ENCODE data around the gene CLEC2D. TPM values are rescaled to one million over a fixed set of nuclear protein-coding genes. Genes with fewer than 3 reads are reported as not detected.

CLEC2D gene
- total RNA-seq, 6 donors from 2014 or later = 7.0 to 34.8 (median 12.2) TPM

DNA sequence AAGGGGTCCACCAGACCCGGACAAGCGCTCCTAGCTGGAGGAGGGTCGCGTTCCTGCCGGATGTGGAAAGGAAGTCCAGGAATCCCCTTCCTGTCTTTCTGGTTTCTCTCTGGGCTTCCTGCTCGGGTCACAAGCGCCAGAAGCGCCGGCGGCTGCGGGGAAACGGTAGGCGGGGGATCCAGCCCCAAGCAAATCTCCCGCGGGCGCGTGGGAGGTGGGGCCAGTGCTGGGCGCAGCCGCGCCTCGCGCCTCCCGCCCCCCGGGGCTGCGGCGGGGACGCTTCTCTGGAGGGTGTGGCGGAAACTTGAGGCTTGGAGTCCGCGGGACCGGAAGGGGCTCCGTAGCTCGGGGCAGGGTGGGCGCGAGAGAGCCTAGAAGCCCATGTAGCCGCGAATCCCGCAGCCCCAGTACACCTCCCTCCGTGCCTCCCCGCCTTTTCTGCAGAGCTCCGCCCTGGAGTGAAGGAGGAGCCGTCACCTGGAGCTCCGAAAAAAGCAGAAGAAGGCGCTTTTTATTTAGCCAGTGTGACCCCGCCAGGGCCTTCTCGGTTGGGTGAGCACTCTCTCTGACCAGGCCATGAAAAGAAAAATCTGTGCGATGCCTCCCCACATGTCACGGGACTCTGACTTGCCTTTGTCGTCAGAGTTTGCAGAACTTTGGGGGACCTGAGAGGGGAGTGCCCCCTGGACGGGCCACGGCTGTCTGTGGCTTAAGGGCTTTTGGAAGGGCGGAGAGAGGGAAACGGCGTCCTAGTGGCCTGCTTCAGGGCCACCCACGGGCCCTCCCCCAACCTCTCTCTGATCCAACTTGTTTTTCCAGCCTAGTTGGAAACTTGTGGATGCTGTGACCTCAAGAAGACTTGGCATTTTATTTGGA lies 21.4 kb upstream of the CLEC2D start:
- ATAC-seq (ENCODE audit: low FRiP score in 2 of 2) (peak; percentile 95 to 96), DNase-seq (peak; percentile 88 to 95)
- Histone ChIP-seq H3K27me3 (no peaks in the 10 kb centered on the region), H3K9me3 (no peaks in the 10 kb centered on the region), H3K4me1 (peaks cover 10 to 44% (median 22%) of the 10 kb centered on the region in 4 donors), H3K27ac (peak overlapping the region; percentile 87 to 94 (median 90)), H3K4me3 (peak overlapping the region; percentile 49 to 77 (median 58)), H3K36me3 (no peaks in the 10 kb centered on the region)
- peak in 3 of 4 donors; percentile 35 to 89 (median 64) for TF ChIP-seq POLR2A (IDR thresholded peaks at IDR 0.05)
- TF ChIP-seq, protein P1, sequence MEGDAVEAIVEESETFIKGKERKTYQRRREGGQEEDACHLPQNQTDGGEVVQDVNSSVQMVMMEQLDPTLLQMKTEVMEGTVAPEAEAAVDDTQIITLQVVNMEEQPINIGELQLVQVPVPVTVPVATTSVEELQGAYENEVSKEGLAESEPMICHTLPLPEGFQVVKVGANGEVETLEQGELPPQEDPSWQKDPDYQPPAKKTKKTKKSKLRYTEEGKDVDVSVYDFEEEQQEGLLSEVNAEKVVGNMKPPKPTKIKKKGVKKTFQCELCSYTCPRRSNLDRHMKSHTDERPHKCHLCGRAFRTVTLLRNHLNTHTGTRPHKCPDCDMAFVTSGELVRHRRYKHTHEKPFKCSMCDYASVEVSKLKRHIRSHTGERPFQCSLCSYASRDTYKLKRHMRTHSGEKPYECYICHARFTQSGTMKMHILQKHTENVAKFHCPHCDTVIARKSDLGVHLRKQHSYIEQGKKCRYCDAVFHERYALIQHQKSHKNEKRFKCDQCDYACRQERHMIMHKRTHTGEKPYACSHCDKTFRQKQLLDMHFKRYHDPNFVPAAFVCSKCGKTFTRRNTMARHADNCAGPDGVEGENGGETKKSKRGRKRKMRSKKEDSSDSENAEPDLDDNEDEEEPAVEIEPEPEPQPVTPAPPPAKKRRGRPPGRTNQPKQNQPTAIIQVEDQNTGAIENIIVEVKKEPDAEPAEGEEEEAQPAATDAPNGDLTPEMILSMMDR (IDR thresholded peaks at IDR 0.05) = peak in 2 of 6 experiments; percentile 4 to 20
- TF ChIP-seq EP300 (IDR thresholded peaks at IDR 0.05) = no peak
- TF ChIP-seq POLR2AphosphoS5 (IDR thresholded peaks at IDR 0.05) = peak; percentile 27 to 64
- WGBS, 2 donors = 0 to 1% methylated on average over 15 to 37 of the region's 55 CpGs

DNA sequence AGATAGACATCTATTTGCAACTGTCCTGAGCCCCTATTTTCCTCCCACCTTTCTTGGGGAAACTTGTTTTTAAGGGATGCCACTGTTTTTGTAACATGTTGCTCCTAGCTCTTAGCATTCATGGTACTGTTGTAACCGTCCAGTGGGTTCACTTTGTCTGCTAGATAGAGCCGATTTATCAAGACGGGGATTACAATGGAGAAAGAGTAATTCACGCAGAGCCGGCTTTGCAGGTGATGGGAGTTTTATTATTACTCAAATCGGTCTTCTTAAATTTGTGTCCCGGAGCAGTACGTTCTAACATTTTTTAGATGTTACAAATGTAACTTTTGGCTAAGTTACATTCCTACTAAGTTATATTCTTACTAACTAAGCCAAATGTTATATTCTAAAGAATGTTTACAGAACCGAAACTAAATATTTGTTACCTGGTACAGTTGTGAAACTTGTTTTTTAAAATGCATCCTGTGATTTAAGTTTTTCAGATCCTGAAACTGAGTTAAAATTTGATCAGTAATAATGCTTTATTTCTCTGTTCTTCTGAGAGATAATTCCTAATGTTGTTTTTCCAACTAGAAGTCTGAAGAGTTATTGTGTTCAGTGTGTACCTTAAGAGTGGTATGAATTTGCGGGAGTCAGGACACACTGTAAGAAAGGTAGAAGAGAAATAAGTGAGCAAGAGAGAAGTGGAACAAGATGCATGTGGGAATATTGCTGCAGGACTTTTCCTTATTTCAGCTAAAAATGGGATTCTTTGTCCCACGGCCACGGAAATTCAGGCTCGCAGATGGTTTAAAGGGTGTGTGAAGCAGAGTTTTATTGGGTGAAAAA lies 20.6 kb upstream of the CLEC2D start:
- DNase-seq (no peak), ATAC-seq (ENCODE audit: low FRiP score in 2 of 2) (peak in 1 of 2 donors; percentile 6)
- peaks cover 0 to 5% (median 3%) of the 10 kb centered on the region in 4 donors for H3K36me3 ChIP-seq
- H3K9me3 ChIP-seq = no peaks in the 10 kb centered on the region
- peak overlapping the region; percentile 49 to 77 (median 58) for H3K4me3 ChIP-seq
- H3K4me1 ChIP-seq = peaks cover 10 to 44% (median 22%) of the 10 kb centered on the region in 4 donors
- no peaks in the 10 kb centered on the region for H3K27me3 ChIP-seq
- TF ChIP-seq POLR2A (IDR thresholded peaks at IDR 0.05) (no peak), EP300 (IDR thresholded peaks at IDR 0.05) (no peak), POLR2AphosphoS5 (IDR thresholded peaks at IDR 0.05) (no peak)
- TF ChIP-seq, protein P1 (IDR thresholded peaks at IDR 0.05) = no peak
- 5 to 7% methylated on average over 13 of the region's 13 CpGs for WGBS, 2 donors
- H3K27ac ChIP-seq = peak overlapping the region; percentile 87 to 94 (median 90)

DNA sequence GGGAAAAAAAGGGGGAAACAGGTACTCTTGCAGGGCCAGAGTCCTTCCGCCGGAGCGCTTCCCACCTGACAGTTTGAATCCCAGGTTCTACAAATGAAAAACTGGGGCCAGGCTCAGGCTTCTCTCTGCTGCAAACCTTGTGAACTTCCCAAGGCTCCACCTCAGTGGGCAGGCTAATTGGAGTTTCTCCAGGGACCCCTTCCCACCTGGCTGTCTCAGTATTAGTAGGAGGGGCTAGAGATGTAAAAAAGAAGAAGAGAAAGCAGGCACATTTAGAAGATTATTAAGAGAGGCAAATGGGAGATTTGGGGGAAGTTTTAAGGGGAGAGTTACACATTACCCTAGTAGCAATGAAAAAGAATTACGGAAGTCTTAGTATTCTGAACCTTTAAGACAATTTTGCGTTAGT lies 20.0 kb upstream of the CLEC2D start:
- Histone ChIP-seq H3K9me3 (no peaks in the 10 kb centered on the region), H3K4me3 (peak overlapping the region in 3 of 4 donors; percentile 56 to 77 (median 60)), H3K27ac (peak overlapping the region; percentile 87 to 94 (median 90)), H3K4me1 (peaks cover 10 to 44% (median 22%) of the 10 kb centered on the region in 4 donors), H3K27me3 (no peaks in the 10 kb centered on the region), H3K36me3 (peaks cover 0 to 11% (median 9%) of the 10 kb centered on the region in 4 donors)
- TF ChIP-seq POLR2A (IDR thresholded peaks at IDR 0.05) = peak in 1 of 4 donors; percentile 19
- TF ChIP-seq, protein P1 (IDR thresholded peaks at IDR 0.05) = no peak
- no peak for TF ChIP-seq EP300 (IDR thresholded peaks at IDR 0.05)
- no peak for TF ChIP-seq POLR2AphosphoS5 (IDR thresholded peaks at IDR 0.05)
- ATAC-seq (ENCODE audit: low FRiP score in 2 of 2) (no peak), DNase-seq (no peak)
- 24 to 31% methylated on average over 5 of the region's 5 CpGs for WGBS, 2 donors

DNA sequence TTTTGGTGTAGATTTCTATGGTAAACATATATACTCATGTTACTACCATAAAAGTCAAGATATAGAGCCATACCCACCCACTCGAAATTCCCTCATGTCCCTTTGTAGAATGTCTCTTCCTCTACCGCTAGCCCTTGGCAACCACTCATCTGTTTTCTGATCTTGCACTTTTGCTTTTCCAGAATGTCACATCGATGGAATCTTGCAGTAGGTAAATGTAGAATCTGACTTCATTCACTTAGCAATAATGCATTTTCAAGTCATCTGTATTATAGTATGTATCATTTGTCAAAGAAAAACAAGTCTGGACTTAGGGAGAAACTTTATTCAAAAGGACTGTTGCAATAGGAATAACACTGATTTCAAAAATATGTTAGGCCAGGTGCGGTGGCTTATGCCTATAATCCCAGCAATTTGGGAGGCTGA lies 19.3 kb upstream of the CLEC2D start:
- no peaks in the 10 kb centered on the region for H3K27me3 ChIP-seq
- no peak for DNase-seq
- H3K36me3 ChIP-seq = peaks cover 0 to 17% (median 12%) of the 10 kb centered on the region in 4 donors
- H3K27ac ChIP-seq = peak overlapping the region; percentile 87 to 94 (median 90)
- WGBS, 2 donors = 32 to 45% methylated on average over 4 of the region's 4 CpGs
- H3K9me3 ChIP-seq = no peaks in the 10 kb centered on the region
- TF ChIP-seq EP300 (IDR thresholded peaks at IDR 0.05) (no peak), POLR2AphosphoS5 (IDR thresholded peaks at IDR 0.05) (no peak), POLR2A (IDR thresholded peaks at IDR 0.05) (no peak)
- TF ChIP-seq, protein P1 (IDR thresholded peaks at IDR 0.05) = no peak
- peaks cover 10 to 44% (median 22%) of the 10 kb centered on the region in 4 donors for H3K4me1 ChIP-seq
- H3K4me3 ChIP-seq = peak overlapping the region in 3 of 4 donors; percentile 56 to 77 (median 60)
- ATAC-seq (ENCODE audit: low FRiP score in 2 of 2) = no peak
